ENCODE results near the gene HAUS5.
"Not testable (repeated sequence)": the region's sequence is repeated elsewhere in the genome, so short reads cannot be mapped to it uniquely, and the experiment has no call there.

Gene HAUS5, protein sequence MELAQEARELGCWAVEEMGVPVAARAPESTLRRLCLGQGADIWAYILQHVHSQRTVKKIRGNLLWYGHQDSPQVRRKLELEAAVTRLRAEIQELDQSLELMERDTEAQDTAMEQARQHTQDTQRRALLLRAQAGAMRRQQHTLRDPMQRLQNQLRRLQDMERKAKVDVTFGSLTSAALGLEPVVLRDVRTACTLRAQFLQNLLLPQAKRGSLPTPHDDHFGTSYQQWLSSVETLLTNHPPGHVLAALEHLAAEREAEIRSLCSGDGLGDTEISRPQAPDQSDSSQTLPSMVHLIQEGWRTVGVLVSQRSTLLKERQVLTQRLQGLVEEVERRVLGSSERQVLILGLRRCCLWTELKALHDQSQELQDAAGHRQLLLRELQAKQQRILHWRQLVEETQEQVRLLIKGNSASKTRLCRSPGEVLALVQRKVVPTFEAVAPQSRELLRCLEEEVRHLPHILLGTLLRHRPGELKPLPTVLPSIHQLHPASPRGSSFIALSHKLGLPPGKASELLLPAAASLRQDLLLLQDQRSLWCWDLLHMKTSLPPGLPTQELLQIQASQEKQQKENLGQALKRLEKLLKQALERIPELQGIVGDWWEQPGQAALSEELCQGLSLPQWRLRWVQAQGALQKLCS

DNA sequence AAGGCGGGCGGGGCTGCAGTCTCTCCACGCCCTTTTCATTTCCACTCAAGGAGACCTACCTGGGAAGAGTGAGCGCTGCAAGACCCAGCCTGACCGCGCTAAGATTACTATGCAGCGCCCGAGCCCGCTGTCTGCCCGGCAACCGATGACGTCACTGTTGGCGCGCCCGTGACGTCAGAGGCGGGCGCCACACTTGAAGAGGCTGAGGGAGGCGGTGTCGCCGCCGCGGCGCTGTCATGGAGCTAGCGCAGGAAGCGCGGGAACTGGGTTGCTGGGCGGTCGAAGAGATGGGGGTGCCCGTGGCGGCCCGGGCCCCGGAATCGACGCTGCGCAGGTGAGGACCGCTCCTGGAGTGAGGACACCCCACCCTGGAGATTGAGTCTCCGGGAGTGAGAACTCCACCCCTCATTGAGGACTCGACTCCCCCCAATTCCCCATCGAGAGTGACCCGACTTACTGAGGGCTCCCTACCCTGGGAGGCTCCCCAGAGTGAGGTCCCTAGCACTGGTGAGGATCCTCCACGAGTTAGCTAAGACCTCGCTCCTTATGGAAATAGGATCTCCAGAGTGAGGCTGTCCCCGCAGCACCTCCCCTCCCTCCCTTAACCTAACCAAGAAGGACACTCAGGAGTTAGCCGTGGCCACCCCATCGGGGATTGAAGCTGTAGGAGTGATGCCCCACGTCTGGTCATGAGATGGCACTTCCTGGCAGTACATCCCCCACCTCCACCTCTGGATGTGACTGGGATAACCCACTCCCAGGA lies at the start of gene HAUS5:
Gene HAUS5 (plus strand): TSS at position 177 of the 763 bp plus-strand sequence. CDS start 60 bp downstream, at position 237.
- DNase-seq (ENCODE audit: low read depth), result peak; percentile 93

DNA sequence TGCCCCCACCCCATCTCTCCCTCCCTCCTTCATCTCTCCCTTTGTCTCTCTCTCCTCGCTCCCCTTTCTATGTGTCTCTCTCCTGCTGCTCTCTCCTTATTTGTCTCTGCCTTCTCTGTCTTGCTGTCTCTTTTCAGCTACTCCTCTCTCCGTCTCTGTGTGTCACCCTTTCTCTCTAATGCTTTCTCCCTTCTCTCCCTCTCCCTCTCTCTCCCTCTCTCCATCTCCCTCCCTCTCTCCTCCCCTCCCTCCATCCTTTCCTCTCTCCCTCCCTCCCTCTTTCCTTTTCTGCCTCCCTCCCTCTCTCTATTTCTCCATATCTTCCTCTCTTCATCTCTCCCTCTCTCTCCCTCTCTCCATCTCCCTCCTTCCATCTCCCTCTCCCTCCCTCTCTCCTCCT lies 49.8 kb upstream of the HAUS5 start:
- DNase-seq (ENCODE audit: low read depth), result no peak

DNA sequence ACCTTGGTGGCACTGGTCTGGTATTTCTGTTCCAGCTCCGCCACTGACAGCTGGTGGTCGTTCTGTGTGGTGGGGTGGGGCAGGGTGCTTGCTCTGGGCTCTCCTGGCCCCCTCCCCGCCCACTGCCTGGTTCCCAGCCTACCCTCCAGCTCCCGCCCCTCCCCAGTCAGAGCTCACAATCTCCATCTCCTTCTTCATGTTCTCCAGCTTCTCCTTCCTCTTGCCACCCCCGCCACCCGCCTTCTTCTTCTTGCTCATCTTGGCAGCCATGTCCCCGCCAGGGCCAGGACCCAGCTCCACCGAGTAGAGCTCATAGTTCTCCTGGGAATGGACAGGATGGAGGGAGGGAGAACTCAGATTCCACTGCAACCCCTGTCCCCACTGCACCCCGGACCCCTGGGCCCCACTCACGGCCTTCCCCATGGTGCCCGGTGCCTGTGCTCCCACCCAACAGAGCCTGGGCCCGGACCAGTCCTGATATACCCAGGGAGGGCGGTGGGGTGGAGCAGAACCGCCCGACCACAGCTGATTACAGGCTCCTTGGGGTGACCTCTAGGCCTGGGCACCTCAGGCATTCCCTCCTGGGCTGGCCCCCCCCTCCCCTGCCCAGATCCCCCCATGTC lies 49.2 kb upstream of the HAUS5 start, which contains the start of gene ATP4A:
Gene ATP4A (minus strand): TSS at position 452 of the 623 bp plus-strand sequence. CDS start 29 bp downstream, at position 423.
- no peak for DNase-seq (ENCODE audit: low read depth)

DNA sequence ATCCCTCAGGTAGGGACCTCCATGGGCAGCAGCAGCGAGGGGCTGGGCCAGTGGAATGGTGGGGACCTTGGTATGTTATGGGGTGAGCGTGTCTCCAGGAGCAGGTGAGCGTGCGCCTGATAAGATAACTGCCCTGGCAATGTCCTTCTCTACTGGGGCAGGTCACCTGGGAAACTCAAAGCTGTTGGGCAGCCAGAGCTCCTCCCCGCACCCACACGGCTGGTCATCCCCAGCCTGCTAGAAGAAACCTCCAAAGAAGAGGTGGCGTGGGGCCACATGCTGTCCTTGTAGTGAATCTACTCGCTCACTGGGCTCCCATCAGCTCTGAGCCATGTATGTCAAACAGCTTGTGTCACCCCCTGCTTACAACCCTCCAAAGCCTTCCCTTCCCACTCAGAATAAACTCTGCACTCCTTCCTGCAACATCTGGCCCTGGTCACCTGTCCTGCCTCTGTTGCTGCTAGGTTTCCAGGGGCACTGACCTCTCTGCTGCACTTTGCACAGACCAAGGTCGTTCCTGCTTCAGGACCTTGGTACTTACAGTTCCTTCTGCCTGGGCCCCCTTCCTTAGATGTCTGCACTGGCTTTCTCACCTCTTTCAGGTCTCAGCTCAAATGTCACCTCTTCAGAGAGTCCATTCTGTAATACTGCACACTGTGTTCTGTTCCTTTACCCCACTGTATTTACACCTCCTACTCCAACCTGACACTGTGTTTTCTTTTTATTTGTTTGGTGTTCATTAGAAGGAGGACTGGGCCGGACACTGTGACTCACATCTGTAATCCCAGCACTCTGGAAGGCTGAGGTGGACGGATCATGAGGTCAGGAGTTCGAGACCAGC lies 47.3 kb upstream of the HAUS5 start:
- DNase-seq (ENCODE audit: low read depth), result no peak

DNA sequence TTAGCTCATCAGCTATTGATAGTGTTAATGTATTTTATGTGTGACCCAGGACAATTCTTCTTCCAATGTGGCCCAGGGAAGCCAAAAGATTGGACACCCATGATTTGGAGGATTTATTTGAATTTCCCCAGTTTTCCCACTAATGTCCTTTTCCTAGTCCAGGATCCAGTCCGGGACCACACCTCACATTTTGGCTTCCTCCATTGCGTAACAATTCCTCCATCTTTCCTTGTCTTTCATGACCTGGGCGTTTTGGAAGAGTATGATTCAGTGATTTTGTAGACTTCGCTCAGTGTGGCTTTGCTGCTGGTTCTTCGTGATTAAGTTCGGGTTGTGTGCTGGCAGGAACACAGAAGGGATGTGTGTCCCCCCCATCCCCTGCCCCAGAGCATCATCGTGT lies 45.8 kb upstream of the HAUS5 start:
- no peak for DNase-seq (ENCODE audit: low read depth)

DNA sequence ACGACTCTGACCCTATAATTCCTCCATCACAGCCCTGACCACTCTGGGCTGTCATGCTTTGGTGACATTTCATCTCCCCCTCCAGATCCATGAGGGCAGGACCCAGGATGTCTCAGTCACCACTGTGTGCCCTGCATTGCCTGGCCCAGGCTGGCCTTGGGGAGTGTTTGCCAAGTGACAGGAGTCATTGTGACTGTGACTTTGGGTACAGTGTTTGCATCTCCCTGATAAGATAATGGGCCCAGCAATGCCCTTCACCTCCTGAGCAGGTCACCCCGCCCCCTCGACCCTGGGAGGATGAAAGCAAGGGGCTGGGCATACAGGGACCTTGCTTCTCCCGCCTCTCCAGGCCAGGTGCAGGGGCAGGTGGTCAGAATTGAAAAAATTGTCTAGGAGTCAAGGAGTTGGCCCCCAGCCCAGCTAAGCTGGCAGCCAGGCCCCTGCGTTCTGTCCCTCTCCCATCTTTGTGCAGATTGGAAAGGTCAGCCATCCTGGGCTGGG lies 43.2 kb upstream of the HAUS5 start:
- no peak for DNase-seq (ENCODE audit: low read depth)

DNA sequence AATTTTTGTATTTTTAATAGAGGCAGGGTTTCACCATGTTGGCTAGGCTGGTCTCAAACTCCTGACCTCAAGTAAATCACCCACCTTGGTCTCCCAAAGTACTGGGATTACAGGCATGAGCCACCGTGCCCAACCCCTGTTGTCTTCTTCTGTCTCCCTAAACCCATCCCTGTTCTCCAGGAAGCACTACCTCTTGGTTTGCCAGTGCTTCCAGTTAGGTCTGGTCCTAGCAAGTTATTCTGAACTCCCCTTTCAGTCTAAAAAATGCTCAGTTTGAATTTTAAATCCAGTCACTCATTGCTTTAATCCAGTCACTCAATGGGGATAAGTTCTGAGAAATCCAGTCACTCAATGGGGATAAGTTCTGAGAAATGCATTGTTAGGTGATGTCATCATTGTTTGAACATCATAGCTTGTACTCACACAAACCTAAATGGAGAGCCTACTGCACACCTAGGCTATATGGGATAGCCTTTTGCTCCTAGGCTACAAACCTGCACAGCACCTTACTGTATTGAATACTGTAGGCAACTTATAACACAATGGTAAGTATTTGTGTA lies 41.0 kb upstream of the HAUS5 start:
- DNase-seq (ENCODE audit: low read depth), result no peak

DNA sequence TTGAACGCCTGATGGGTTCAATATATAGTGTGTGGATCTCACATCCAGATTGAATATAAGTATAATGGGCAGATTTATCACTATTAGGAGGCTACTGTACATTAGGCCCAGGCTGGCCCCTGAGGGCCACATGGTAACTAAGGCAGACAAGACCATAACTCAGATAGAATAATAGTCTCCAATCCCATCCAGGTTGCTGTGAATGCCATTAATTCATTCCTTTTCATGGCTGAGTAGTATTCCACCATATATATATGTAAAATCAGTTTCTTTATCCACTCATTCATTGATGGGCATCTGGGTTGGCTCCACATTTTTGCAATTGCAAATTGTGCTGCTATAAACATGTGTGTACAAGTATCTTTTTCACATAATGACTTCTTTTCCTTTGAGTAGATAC lies 34.6 kb upstream of the HAUS5 start:
- no peak for DNase-seq (ENCODE audit: low read depth)

DNA sequence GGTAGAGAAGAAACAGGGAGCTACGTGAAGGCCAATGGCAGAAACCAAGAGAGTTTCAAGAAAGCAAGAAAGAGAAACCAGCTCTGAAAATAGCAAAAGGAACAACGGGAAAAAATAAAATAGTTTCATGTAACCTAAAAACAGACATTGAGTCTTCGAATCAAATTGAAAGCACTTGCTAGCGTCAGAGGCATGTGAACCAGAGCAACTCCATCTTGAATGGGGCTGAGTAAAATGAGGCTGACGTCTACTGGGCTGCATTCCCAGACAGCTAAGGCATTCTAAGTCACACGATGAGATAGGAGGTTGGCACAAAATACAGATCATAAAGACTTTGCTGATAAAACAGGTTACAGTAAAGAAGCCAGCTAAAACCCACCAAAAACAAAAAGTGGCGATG lies 33.8 kb upstream of the HAUS5 start:
- DNase-seq (ENCODE audit: low read depth), result no peak

DNA sequence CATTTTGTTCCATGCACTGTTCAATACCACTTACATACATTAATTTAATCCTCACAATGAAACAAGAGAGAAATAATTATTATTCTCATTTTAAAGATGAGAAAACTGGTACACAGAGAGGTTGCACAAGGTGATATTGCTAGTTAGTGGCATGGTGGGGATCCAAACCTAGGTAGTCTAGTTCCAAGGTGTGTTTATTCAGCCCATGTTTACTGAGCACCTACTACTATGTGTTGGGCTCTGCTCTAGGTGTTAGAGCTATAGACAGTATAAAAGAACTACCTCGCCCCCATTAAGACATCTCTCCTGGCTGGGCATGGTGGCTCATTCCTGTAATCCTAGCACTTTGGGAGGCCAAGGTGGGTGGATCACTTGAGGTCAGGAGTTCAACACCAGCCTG lies 29.8 kb upstream of the HAUS5 start:
- no peak for DNase-seq (ENCODE audit: low read depth)

DNA sequence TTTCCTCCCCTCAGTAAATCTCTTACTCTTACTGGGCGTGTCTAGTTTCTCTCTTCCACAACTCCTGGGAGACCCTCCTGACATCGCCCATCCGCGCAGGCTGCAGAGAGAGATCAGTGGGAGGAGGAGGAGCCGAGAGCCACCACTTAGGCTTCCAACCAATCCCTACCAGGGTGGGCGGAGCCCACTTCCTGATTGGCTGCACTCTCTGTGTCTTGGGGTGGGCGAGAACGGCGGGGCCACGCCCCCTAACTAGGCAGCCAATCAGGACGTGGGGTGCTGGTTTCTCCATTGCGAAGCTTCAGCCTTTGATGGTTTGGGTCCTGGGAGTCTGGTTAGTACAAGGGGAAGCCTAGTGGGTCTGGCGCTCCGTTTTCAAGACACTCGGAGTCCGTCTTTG lies 26.7 kb upstream of the HAUS5 start, which contains the start of gene PMIS2:
Gene PMIS2 (plus strand): TSS at position 326 of the 400 bp plus-strand sequence. CDS start 87 bp downstream, outside the sequence.
- no peak for DNase-seq (ENCODE audit: low read depth)

DNA sequence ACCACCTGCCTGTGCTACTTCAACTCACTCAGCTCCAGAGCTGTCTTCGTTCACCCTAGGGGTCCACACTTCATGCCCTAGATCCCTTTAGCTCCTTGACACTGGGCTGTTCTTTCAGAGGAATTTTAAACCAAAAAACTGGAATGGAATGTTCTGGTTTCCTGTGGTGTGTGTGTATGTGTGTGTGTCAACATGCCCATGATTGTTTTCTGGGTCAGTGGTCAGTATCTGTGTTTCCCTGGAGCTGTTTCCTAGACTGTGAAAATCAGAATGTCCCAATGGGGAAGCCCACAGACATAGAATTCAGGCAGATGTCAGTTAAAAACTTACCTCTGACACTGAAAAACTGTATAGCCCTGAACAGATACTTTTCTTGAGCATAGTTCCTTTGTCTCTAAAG lies 25.2 kb upstream of the HAUS5 start:
- no peak for DNase-seq (ENCODE audit: low read depth)

DNA sequence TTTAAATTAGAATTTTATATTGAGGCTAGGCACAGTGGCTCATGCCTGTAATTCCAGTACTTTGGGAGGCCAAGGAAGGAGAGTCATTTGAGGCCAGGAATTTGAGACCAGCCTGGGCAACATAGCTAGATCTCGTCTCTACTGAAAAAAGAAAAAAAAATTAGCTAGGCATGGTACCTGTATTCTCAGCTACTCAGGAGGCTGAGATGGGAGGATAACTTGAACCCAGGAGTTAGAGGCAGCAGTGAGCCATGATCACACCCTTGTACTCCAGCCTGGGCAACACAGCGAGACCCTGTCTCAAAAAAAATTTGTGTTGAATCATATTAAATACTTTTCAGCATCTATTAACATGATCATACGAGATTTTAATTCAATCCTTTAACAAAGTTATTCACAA lies 21.7 kb upstream of the HAUS5 start:
- DNase-seq (ENCODE audit: low read depth), result no peak

DNA sequence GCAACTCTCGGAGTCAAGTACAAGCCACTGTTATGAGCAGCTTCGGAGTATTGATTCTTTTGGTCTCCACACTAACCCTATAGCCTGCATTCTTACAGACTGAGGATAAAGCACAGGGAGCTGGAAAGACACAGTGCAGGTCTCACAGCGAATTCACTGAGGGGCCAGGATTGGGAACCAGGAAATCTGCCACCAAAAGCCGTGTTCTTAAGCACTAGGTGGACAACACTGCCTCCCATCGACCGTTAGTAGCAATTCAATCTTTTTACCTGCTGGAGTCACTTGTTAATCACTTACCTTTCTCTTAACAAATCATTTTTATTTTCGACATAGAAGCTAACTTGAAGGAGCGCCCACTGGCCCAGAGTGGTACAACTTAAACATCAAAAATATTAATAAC lies 20.3 kb upstream of the HAUS5 start:
- DNase-seq (ENCODE audit: low read depth), result no peak

DNA sequence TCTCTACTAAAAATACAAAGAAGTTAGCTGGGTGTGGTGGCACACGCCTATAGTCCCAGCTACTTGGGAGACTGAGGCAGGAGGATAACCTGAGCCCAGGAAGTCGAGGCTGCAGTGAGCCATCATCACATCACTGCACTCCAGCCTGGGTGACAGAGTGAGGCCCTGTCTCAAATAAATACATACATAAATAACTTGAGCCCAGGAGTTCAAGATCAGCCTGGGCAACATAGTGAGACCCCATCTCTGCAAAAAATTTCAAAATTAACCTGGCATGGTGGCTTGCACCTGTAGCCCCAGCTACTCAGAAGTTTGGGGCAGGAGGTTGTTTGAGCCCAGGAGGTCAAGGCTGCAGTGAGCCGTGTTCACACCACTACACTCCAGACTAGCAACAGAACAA lies 17.5 kb upstream of the HAUS5 start:
- DNase-seq (ENCODE audit: low read depth), result not testable (repeated sequence)

DNA sequence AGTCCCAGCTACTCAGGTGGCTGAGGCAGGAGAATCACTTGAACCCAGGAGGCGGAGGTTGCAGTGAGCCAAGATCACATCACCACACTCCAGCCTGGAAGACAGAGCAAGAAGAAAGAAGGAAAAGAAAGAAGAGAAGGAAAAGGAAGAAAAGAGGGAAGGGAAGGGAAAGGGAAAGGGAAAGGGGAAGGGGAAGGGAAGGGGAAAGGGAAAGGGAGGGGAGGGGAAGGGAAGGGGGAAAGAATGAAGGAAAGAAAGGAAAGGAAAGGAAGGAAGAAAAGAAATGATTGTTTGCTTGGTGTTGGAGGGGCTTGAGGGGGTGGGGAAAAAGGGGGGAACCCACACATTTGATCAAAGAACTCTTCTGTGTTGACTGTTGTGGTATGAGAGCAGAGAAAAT lies 16.6 kb upstream of the HAUS5 start:
- no peak for DNase-seq (ENCODE audit: low read depth)

DNA sequence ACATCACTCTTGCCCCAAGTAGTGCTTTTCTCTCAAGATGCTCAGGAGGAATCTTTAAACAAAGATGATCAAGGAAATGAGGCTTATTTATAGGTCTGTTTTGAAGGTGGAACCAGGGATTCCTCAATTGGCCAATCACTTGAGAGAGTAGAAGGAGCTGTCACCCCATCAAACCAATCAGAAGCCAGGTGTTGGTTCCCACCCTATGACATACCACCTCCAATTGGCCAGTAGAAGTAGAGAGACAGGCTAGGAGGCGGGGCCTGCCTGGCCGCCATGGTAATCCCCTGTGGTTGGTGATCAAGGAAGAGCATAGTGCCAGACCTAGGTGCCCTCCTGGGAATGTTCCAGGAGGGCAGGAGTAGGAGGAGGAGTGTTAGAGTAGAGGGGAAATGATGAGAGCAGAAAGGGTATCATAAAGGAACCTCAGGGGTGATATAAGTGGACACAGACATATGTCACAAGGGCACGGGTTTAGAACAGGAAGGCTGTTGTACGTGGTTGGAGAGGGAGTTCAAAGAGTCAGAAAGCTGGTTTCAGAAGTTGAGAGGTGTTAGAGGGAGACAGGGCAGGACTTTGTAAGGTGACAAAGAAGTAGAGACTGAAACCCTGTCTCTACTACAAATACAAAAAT lies 16.1 kb upstream of the HAUS5 start:
- no peak for DNase-seq (ENCODE audit: low read depth)

DNA sequence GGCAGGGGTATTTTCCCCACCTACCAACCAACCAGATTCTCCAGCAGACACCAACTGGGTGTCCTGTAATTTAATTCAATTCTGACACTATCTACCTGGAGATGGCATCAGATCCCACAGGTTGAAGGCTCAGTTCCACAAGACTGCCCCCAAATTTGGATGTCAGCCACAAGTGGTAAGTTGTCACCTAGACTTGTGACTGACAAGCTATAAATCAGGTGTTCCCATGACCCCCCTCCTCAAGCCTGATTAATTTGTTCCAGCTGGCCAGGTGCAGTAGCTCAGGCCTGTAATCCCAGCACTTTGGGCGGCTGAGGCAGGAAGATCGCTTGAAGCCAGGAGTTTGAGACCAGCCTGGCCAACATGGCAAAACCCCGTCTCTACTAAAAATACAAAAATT lies 10.6 kb upstream of the HAUS5 start:
- no peak for DNase-seq (ENCODE audit: low read depth)

DNA sequence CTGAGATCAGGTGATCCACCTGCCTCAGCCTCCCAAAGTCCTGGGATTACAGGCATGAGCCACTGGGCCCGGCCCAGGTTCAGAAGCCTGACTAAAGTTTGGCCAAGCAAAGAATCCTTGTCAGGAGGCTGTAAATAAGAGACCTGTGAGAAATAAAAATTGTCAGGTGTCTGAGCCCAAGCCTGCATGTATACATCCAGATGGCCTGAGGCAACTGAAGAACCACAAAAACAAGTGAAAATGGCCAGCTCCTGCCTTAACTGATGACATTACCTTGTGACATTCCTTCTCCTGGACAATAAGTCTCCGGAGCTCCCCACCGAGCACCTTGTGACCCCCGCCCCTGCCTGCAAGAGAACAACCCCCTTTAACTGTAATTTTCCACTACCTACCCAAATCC lies 8.1 kb upstream of the HAUS5 start:
- not testable (repeated sequence) for DNase-seq (ENCODE audit: low read depth)

DNA sequence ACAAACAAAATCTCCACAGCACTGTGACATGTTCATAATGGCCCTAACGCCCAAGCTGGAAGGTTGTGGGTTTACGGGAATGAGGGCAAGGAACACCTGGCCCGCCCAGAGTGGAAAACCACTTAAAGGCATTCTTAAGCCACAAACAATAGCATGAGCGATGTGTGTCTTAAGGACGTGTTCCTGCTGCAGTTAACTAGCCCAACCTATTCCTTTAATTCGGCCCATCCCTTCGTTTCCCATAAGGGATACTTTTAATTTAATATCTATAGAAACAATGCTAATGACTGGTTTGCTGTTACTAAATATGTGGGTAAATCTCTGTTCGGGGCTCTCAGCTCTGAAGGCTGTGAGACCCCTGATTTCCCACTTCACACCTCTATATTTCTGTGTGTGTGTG lies 5.4 kb upstream of the HAUS5 start:
- DNase-seq (ENCODE audit: low read depth), result not testable (repeated sequence)
